HCT116 (cell line): Measurements from ENCODE around the gene IBSP.

ENCODE experiments used
- CEBPB ChIP-seq: IDR thresholded peaks from 2 replicates; pipeline ENCODE4 v1.6.1; 2012; ENCODE audit warnings: low read depth
- CTCF ChIP-seq, 3 experiments: fragments of 200-600 bp in 1 of 3; sonication (generic) in 1 of 3; IDR thresholded peaks in 2 of 3; conservative IDR thresholded peaks in 1 of 3; 2 replicates each; pipeline ENCODE4 v1.5.1; 2012 to 2017; ENCODE audit warnings: low read depth in 2 of 3, low read length in 2 of 3, antibody characterized with exemption in 1 of 3, borderline replicate concordance in 1 of 3, control low read depth in 1 of 3, mild to moderate bottlenecking in 1 of 3, mixed read lengths in 1 of 3, mixed run types in 1 of 3, moderate library complexity in 1 of 3; ENCODE audit not compliant: insufficient read depth in 1 of 3
- EZH2 ChIP-seq: fragments of 200-600 bp; sonication (generic); IDR thresholded peaks from 2 replicates; pipeline ENCODE4 v1.6.1; 2017; ENCODE audit warnings: antibody characterized with exemption, mixed run types
- ZBTB33 ChIP-seq: IDR thresholded peaks from 2 replicates; pipeline ENCODE4 v1.6.1; 2011; ENCODE audit warnings: mild to moderate bottlenecking, low read length, moderate library complexity; ENCODE audit not compliant: insufficient replicate concordance; ENCODE audit errors: extremely low read depth

GRCh38 chr4:87851953-87852352 lies 52.6 kb downstream of the IBSP start:
- TF ChIP-seq CTCF (IDR thresholded peaks at IDR 0.05 in 2 of 3, conservative IDR thresholded peaks at IDR 0.05 in 1 of 3; ENCODE audit: borderline replicate concordance in 1 of 3, insufficient read depth in 1 of 3, low read depth in 2 of 3, low read length in 2 of 3) (no peak), ZBTB33 (no peak), EZH2 (no peak), CEBPB (no peak)
